Activated CD8-positive, alpha-beta T cell treated with anti-CD3 and anti-CD28 coated beads for 36 hours (primary cell): ENCODE data around the gene GRN. TPM values are rescaled to one million over a fixed set of nuclear protein-coding genes. Genes with fewer than 3 reads are reported as not detected.
A peak's percentile ranks its signal among the peaks of the same experiment; 100 is the strongest.
"Not testable (repeated sequence)": the region's sequence is repeated elsewhere in the genome, so short reads cannot be mapped to it uniquely, and the experiment has no call there.

ENCODE experiments used
- ATAC-seq: fragments of 200-7000 bp; cut with Tn5 transposase; one replicate; pipeline ENCODE4 v1.10.0; 2021; ENCODE audit warnings: mild to moderate bottlenecking, moderate library complexity
- CTCF ChIA-PET: fragments of 350-600 bp; sonication (Branson Sonifier 250); formaldehyde crosslinking; loops from one replicate; lab custom pipeline; 2021; ENCODE audit warnings: antibody characterized with exemption; lab: Charles Lee
- POLR2A ChIA-PET: fragments of 350-600 bp; sonication (Branson Sonifier 250); formaldehyde crosslinking; loops from one replicate; lab custom pipeline; 2021; ENCODE audit warnings: antibody characterized with exemption; lab: Charles Lee
- DNase-seq: peaks from one replicate; pipeline ENCODE4 v3.0.0-alpha.2; 2020
- H3K27ac Mint-ChIP-seq: one replicate; pipeline ENCODE4 v1.8.0; 2021; ENCODE audit warnings: mild to moderate bottlenecking, mixed read lengths
- H3K27me3 Mint-ChIP-seq: one replicate; pipeline ENCODE4 v1.8.0; 2021; ENCODE audit warnings: mixed read lengths
- H3K36me3 Mint-ChIP-seq: one replicate; pipeline ENCODE4 v1.8.0; 2021; ENCODE audit warnings: low read depth, mixed read lengths
- H3K4me1 Mint-ChIP-seq: one replicate; pipeline ENCODE4 v1.8.0; 2021; ENCODE audit warnings: low read depth, mixed read lengths
- H3K4me3 Mint-ChIP-seq: one replicate; pipeline ENCODE4 v1.8.0; 2021; ENCODE audit warnings: mild to moderate bottlenecking, moderate library complexity, mixed read lengths
- H3K9me3 Mint-ChIP-seq: one replicate; pipeline ENCODE4 v1.8.0; 2021; ENCODE audit warnings: mixed read lengths
- CTCF ChIP-seq: fragments of 200-600 bp; IDR thresholded peaks from one replicate; pipeline ENCODE4 v1.8.0; 2022; ENCODE audit warnings: antibody characterized with exemption, mild to moderate bottlenecking
- intact Hi-C: fragments of 100-400 bp; cut with micrococcal nuclease; formaldehyde crosslinking; loops from one replicate; pipeline ENCODE4 v1.10.0; 2022
- total RNA-seq, 2 experiments: library from RNA; stranded (reverse); gene quantifications; one replicate each; pipeline ENCODE4 v1.2.3, GENCODE V29; 2021

The GRN gene
- total RNA-seq, 2 experiments from 2014 or later: 34.8 to 35.5 TPM

GRCh38 chr17:44334315-44334714 is 10.8 kb upstream of the GRN start:
- H3K4me3 Mint-ChIP-seq: no peak overlapping the region
- H3K27me3 Mint-ChIP-seq: no peaks in the 10 kb centered on the region
- H3K4me1 Mint-ChIP-seq: peaks cover 6% of the 10 kb centered on the region
- H3K9me3 Mint-ChIP-seq: no peaks in the 10 kb centered on the region
- DNase-seq (no peak), ATAC-seq (no peak)
- H3K36me3 Mint-ChIP-seq: no peaks in the 10 kb centered on the region
- intact Hi-C loops: loop anchor here (5.0 kb wide), 1 partner anchor 132 kb away; no protein-coding TSS in a partner anchor
- ChIA-PET POLR2A (interaction anchor here (0.8 to 1.2 kb wide), 2 partner anchors 10 to 124 kb away, joined by 3 to 4 read pairs; partner anchors contain the start of gene SLC25A39), CTCF (interaction anchor here (0.6 to 6.4 kb wide), 7 partner anchors 10 to 130 kb away, joined by 3 to 63 read pairs (median 10); partner anchors contain the start of genes FAM171A2 and GRN)
- no peak overlapping the region for H3K27ac Mint-ChIP-seq
- TF ChIP-seq CTCF: no peak

- Mint-ChIP-seq H3K4me3 (no peak overlapping the region), H3K36me3 (no peaks in the 10 kb centered on the region), H3K4me1 (peaks cover 6% of the 10 kb centered on the region), H3K27ac (no peak overlapping the region), H3K27me3 (no peaks in the 10 kb centered on the region), H3K9me3 (no peaks in the 10 kb centered on the region)
- DNase-seq (no peak), ATAC-seq (no peak)
- ChIA-PET POLR2A (interaction anchor here (0.8 to 1.2 kb wide), 3 partner anchors 10 to 124 kb away, joined by 3 to 4 read pairs (median 3); partner anchors contain the start of gene SLC25A39), CTCF (interaction anchor here (0.6 to 6.4 kb wide), 7 partner anchors 10 to 219 kb away, joined by 3 to 59 read pairs (median 8); partner anchors contain the start of genes FAM171A2 and GRN)
- intact Hi-C loops: loop anchor here (5.0 kb wide), 1 partner anchor 132 kb away; no protein-coding TSS in a partner anchor
- no peak for TF ChIP-seq CTCF
Measured at GRCh38 chr17:44334727-44335126, 10.4 kb upstream of the GRN start.

GRCh38 chr17:44335564-44335963 is 9.5 kb upstream of the GRN start:
- Mint-ChIP-seq H3K27ac (no peak overlapping the region), H3K9me3 (no peaks in the 10 kb centered on the region), H3K4me3 (no peak overlapping the region), H3K36me3 (no peaks in the 10 kb centered on the region), H3K4me1 (peaks cover 6% of the 10 kb centered on the region), H3K27me3 (no peaks in the 10 kb centered on the region)
- intact Hi-C loops: no loop called here
- no peak for ATAC-seq
- POLR2A ChIA-PET: interaction anchor here (0.9 kb wide), 1 partner anchor 20 kb away, joined by 3 read pairs; no protein-coding TSS in a partner anchor
- TF ChIP-seq CTCF: no peak
- DNase-seq: no peak
- CTCF ChIA-PET: interaction anchor here (0.8 to 6.4 kb wide), 6 partner anchors 9 to 220 kb away, joined by 3 to 59 read pairs (median 6); partner anchors contain the start of genes FAM171A2 and GRN

- Mint-ChIP-seq H3K4me3 (no peak overlapping the region), H3K27me3 (no peaks in the 10 kb centered on the region), H3K4me1 (peaks cover 5% of the 10 kb centered on the region), H3K36me3 (no peaks in the 10 kb centered on the region), H3K9me3 (no peaks in the 10 kb centered on the region), H3K27ac (no peak overlapping the region)
- ChIA-PET CTCF (interaction anchor here (1.2 to 6.4 kb wide), 5 partner anchors 9 to 220 kb away, joined by 3 to 59 read pairs (median 8); partner anchors contain the start of genes FAM171A2 and GRN), POLR2A (no interaction called here)
- ATAC-seq (no peak), DNase-seq (no peak)
- TF ChIP-seq CTCF: no peak
- intact Hi-C loops: no loop called here
Measured at GRCh38 chr17:44335968-44336367, 9.1 kb upstream of the GRN start.

- Mint-ChIP-seq H3K36me3 (no peaks in the 10 kb centered on the region), H3K27me3 (no peaks in the 10 kb centered on the region), H3K9me3 (no peaks in the 10 kb centered on the region), H3K27ac (no peak overlapping the region), H3K4me1 (no peaks in the 10 kb centered on the region), H3K4me3 (no peak overlapping the region)
- POLR2A ChIA-PET: interaction anchor here (0.7 kb wide), 1 partner anchor 127 kb away, joined by 3 read pairs; no protein-coding TSS in a partner anchor
- DNase-seq (peak; percentile 39), ATAC-seq (peak; percentile 75)
- CTCF ChIA-PET: interaction anchor here (0.6 to 1.3 kb wide), 4 partner anchors 10 to 68 kb away, joined by 3 to 4 read pairs (median 3); no protein-coding TSS in a partner anchor
- no peak for TF ChIP-seq CTCF
- intact Hi-C loops: no loop called here
Measured at GRCh38 chr17:44338702-44339101, 6.4 kb upstream of the GRN start.

GRCh38 chr17:44340553-44340952 is 4.5 kb upstream of the GRN start:
- DNase-seq, H3K27me3 Mint-ChIP-seq, H3K9me3 Mint-ChIP-seq, H3K36me3 Mint-ChIP-seq, H3K4me1 Mint-ChIP-seq, H3K27ac Mint-ChIP-seq, POLR2A ChIA-PET, H3K4me3 Mint-ChIP-seq, ATAC-seq, intact Hi-C loops: not testable (repeated sequence)
- CTCF ChIA-PET: interaction anchor here (1.0 to 2.4 kb wide), 2 partner anchors 9 to 22 kb away, joined by 3 to 21 read pairs; no protein-coding TSS in a partner anchor
